B cell (primary cell): ENCODE results near the gene PDIA4. TPM values are rescaled to one million over a fixed set of nuclear protein-coding genes. Genes with fewer than 3 reads are reported as not detected.

ENCODE experiments used
- ATAC-seq: fragments of 200-7000 bp; cut with Tn5 transposase; one replicate; pipeline ENCODE4 v1.10.0; 2021; ENCODE audit warnings: low read depth, mild to moderate bottlenecking, moderate number of reproducible peaks, moderate library complexity
- CTCF ChIA-PET: fragments of 350-600 bp; sonication (Branson Sonifier 250); formaldehyde crosslinking; loops from one replicate; lab custom pipeline; 2021; ENCODE audit warnings: antibody characterized with exemption, inconsistent platforms; lab: Charles Lee
- POLR2A ChIA-PET: fragments of 350-600 bp; sonication (Branson Sonifier 250); formaldehyde crosslinking; loops from one replicate; lab custom pipeline; 2021; ENCODE audit warnings: antibody characterized with exemption; lab: Charles Lee
- DNase-seq: peaks from one replicate; pipeline ENCODE4 v3.0.0; 2013
- H2AFZ ChIP-seq: 2 replicates; pipeline ENCODE4 v1.6.1; 2012; ENCODE audit warnings: mild to moderate bottlenecking, low read depth, low read length; ENCODE audit not compliant: insufficient read depth, poor library complexity, severe bottlenecking
- H3K27ac ChIP-seq, 2 donors: 1 replicate in 1 of 2; 2 replicates in 1 of 2; pipeline ENCODE4 v1.5.1; 2012 to 2013; ENCODE audit warnings: low read length in 2 of 2, mild to moderate bottlenecking in 2 of 2, moderate library complexity in 1 of 2
- H3K27me3 ChIP-seq, 4 experiments: fragments of 200-600 bp in 1 of 4; sonication (generic) in 1 of 4; replicated peaks in 1 of 4; 1 replicate in 2 of 4; 2 replicates in 2 of 4; pipeline versions ENCODE4 v1.6.1 to v1.7.0; 2013 to 2016; ENCODE audit warnings: low read length in 3 of 4, mild to moderate bottlenecking in 2 of 4, mixed read lengths in 1 of 4, moderate library complexity in 1 of 4; ENCODE audit not compliant: insufficient read depth in 4 of 4, control insufficient read depth in 3 of 4; ENCODE audit errors: control extremely low read depth in 1 of 4
- H3K36me3 ChIP-seq, 2 experiments: replicated peaks in 1 of 2; 1 replicate in 1 of 2; 2 replicates in 1 of 2; pipeline versions ENCODE4 v1.6.1 to v1.7.1; 2013; ENCODE audit warnings: low read length in 1 of 2; ENCODE audit not compliant: insufficient read depth in 2 of 2, control insufficient read depth in 1 of 2; ENCODE audit errors: control extremely low read depth in 1 of 2, extremely low read depth in 1 of 2
- H3K4me1 ChIP-seq, 2 donors: fragments of 200-600 bp in 1 of 2; sonication (generic) in 1 of 2; 1 replicate in 1 of 2; 2 replicates in 1 of 2; pipeline versions ENCODE4 v1.5.1 to v1.6.1; 2013 to 2017; ENCODE audit warnings: low read length in 2 of 2; ENCODE audit not compliant: control insufficient read depth in 2 of 2, insufficient read depth in 2 of 2
- H3K4me2 ChIP-seq: replicated peaks from 2 replicates; pipeline ENCODE3; 2012; ENCODE audit warnings: mild to moderate bottlenecking, low read depth, low read length; ENCODE audit not compliant: poor library complexity, severe bottlenecking
- H3K4me3 ChIP-seq, 5 experiments: fragments of 200-600 bp in 1 of 5; sonication (generic) in 1 of 5; 1 replicate in 3 of 5; 2 replicates in 2 of 5; pipeline versions ENCODE4 v1.5.1 to v1.7.0; 2011 to 2016; ENCODE audit warnings: low read length in 4 of 5, mild to moderate bottlenecking in 4 of 5, low read depth in 2 of 5, control low read depth in 1 of 5, moderate library complexity in 1 of 5; ENCODE audit not compliant: insufficient read depth in 1 of 5; ENCODE audit errors: control extremely low read depth in 1 of 5, extremely low read depth in 1 of 5
- H3K79me2 ChIP-seq: fragments of 200-600 bp; sonication (generic); one replicate; pipeline ENCODE4 v1.6.0; 2016; ENCODE audit warnings: low read length; ENCODE audit not compliant: control insufficient read depth, insufficient read depth
- H3K9ac ChIP-seq: fragments of 200-600 bp; sonication (generic); 2 replicates; pipeline ENCODE4 v1.6.1; 2017; ENCODE audit warnings: mild to moderate bottlenecking, low read length, moderate library complexity
- H3K9me3 ChIP-seq, 3 donors: one replicate each; pipeline versions ENCODE4 v1.6.1 to v1.7.1; 2013; ENCODE audit warnings: low read length in 2 of 3; ENCODE audit not compliant: control insufficient read depth in 2 of 3, insufficient read depth in 1 of 3; ENCODE audit errors: control extremely low read depth in 1 of 3
- H4K20me1 ChIP-seq: 2 replicates; pipeline ENCODE4 v1.6.0; 2012; ENCODE audit warnings: mild to moderate bottlenecking, low read length; ENCODE audit not compliant: insufficient read depth, control insufficient read depth, poor library complexity, severe bottlenecking
- H3K27ac Mint-ChIP-seq: one replicate; pipeline ENCODE4 v1.8.0; 2021; ENCODE audit warnings: mixed read lengths
- H3K27me3 Mint-ChIP-seq: one replicate; pipeline ENCODE4 v1.8.0; 2021; ENCODE audit warnings: mixed read lengths
- H3K4me1 Mint-ChIP-seq: one replicate; pipeline ENCODE4 v1.8.0; 2021; ENCODE audit warnings: mixed read lengths
- H3K4me3 Mint-ChIP-seq: one replicate; pipeline ENCODE4 v1.8.0; 2021; ENCODE audit warnings: mixed read lengths
- H3K9me3 Mint-ChIP-seq: one replicate; pipeline ENCODE4 v1.8.0; 2022; ENCODE audit warnings: mixed read lengths; ENCODE audit not compliant: insufficient read depth
- CTCF ChIP-seq: fragments of 200-600 bp; IDR thresholded peaks from one replicate; pipeline ENCODE4 v1.8.0; 2022; ENCODE audit warnings: antibody characterized with exemption, mild to moderate bottlenecking
- EZH2 ChIP-seq: IDR thresholded peaks from 2 replicates; pipeline ENCODE4 v1.6.1; 2012; ENCODE audit warnings: borderline replicate concordance, low read depth, mild to moderate bottlenecking, moderate library complexity, low read length; ENCODE audit not compliant: insufficient read depth, poor library complexity, severe bottlenecking
- WGBS: methylation state at CpG from one replicate; pipeline ENCODE4 v1.1.5; 2013; ENCODE audit warnings: missing lambda C conversion rate; ENCODE audit not compliant: insufficient coverage; 5-methylcytosine and 5-hydroxymethylcytosine counted together
- intact Hi-C: fragments of 100-400 bp; cut with micrococcal nuclease; formaldehyde crosslinking; loops from one replicate; pipeline ENCODE4 v1.10.0; 2022
- polyA plus RNA-seq: library from polyadenylated mRNA; depleted of rRNA; stranded (reverse); fragments of >200 nt; gene quantifications from 2 replicates; pipeline ENCODE4 v1.2.3, GENCODE V29; 2012
- total RNA-seq, 2 donors: library from RNA; stranded (reverse); fragments of 120-200 nt in 1 of 2; gene quantifications; 1 replicate in 1 of 2; 2 replicates in 1 of 2; pipeline versions ENCODE4 v1.2.3 to v1.2.4, GENCODE V29; 2013 to 2022

PDIA4 gene
- total and polyA plus RNA-seq, 2 donors (not counting 1 experiment from before 2014, with no cell fraction given) = 31.6 to 34.7 TPM

GRCh38 chr7:148967602-148968001 lies 60.7 kb downstream of the PDIA4 start:
- Mint-ChIP-seq H3K4me1 (peaks cover 24% of the 10 kb centered on the region), H3K4me3 (no peak overlapping the region), H3K27me3 (no peaks in the 10 kb centered on the region), H3K27ac (no peak overlapping the region), H3K9me3 (no peaks in the 10 kb centered on the region)
- no peak overlapping the region for H3K27ac ChIP-seq
- H3K9ac ChIP-seq = no peak overlapping the region
- WGBS = 100% methylated on average over 2 of the region's 3 CpGs
- DNase-seq (no peak), ATAC-seq (no peak)
- no peak overlapping the region for H2AFZ ChIP-seq
- H3K9me3 ChIP-seq = peaks cover 0 to 10% (median 0%) of the 10 kb centered on the region in 3 donors
- no peaks in the 10 kb centered on the region for H4K20me1 ChIP-seq
- intact Hi-C loops = no loop called here
- no peak overlapping the region for H3K4me3 ChIP-seq
- H3K4me1 ChIP-seq = peaks cover 5 to 24% of the 10 kb centered on the region in 2 donors
- TF ChIP-seq EZH2 (no peak), CTCF (no peak)
- H3K27me3 ChIP-seq = no peaks in the 10 kb centered on the region
- ChIA-PET POLR2A (interaction anchor here (0.6 to 0.7 kb wide), 2 partner anchors 118 to 723 kb away, joined by 3 to 13 read pairs; no protein-coding TSS in a partner anchor), CTCF (interaction anchor here (0.6 to 3.0 kb wide), 7 partner anchors 26 to 717 kb away, joined by 3 to 48 read pairs (median 3); no protein-coding TSS in a partner anchor)
- no peaks in the 10 kb centered on the region for H3K36me3 ChIP-seq
- no peaks in the 10 kb centered on the region for H3K79me2 ChIP-seq
- H3K4me2 ChIP-seq = no peak overlapping the region

- peak overlapping the region; percentile 75 for H3K4me2 ChIP-seq
- peak overlapping the region; percentile 52 for H3K27ac Mint-ChIP-seq
- H3K27me3 Mint-ChIP-seq = no peaks in the 10 kb centered on the region
These were observed 61.3 kb downstream of the PDIA4 start for GRCh38 chr7:148967032-148967372.

More at GRCh38 chr7:148967032-148967372, 61.3 kb downstream of the PDIA4 start:
- Mint-ChIP-seq H3K4me3 (peak overlapping the region; percentile 83), H3K9me3 (no peaks in the 10 kb centered on the region), H3K4me1 (peaks cover 28% of the 10 kb centered on the region)
- peak overlapping the region; percentile 30 to 63 (median 41) for H3K4me3 ChIP-seq
- H3K27me3 ChIP-seq = no peaks in the 10 kb centered on the region
- peaks cover 9 to 27% of the 10 kb centered on the region in 2 donors for H3K4me1 ChIP-seq
- CTCF ChIA-PET = interaction anchor here (0.6 to 3.0 kb wide), 15 partner anchors 8 to 702 kb away, joined by 3 to 48 read pairs (median 4); no protein-coding TSS in a partner anchor
- WGBS = 32% methylated on average over 5 of the region's 13 CpGs
- no peaks in the 10 kb centered on the region for H3K36me3 ChIP-seq
- H3K9me3 ChIP-seq = peaks cover 0 to 10% (median 0%) of the 10 kb centered on the region in 3 donors
- H3K27ac ChIP-seq = no peak overlapping the region
- H4K20me1 ChIP-seq = no peaks in the 10 kb centered on the region
- TF ChIP-seq CTCF (peak; percentile 58), EZH2 (no peak)
- peak overlapping the region; percentile 78 for H2AFZ ChIP-seq
- POLR2A ChIA-PET = no interaction called here
- H3K9ac ChIP-seq = peak overlapping the region; percentile 42
- no peaks in the 10 kb centered on the region for H3K79me2 ChIP-seq
- no peak for DNase-seq
- intact Hi-C loops = no loop called here
- peak; percentile 2 for ATAC-seq
